Measurements from ENCODE around the gene CHAF1A.

CHAF1A gene

DNA sequence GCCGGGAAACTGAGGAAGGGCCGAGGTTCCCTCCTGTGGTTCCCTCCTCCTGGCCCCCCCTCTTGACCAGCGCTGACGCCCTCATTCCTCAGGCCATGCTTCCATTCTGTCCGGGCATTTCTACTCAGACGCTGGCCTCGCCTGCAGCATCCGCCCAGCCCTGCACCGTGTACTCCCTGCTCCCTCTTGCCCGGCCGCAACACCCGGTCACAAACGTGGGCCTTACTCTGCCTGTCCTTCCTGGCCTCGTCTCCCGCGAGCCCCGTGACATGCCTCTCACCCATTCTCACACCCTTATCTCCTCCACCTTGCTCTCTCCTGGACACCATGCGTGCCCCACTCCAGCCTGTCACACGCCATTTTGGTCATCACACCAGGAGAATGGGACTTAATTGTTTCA lies 80.9 kb downstream of the CHAF1A start:
- Mint-ChIP-seq H3K9me3 (no peaks in the 10 kb centered on the region), H3K27ac (no peak overlapping the region), H3K4me3 (no peak overlapping the region), H3K36me3 (peaks cover 72% of the 10 kb centered on the region), H3K4me1 (peaks cover 5% of the 10 kb centered on the region)
- DNase-seq (ENCODE audit: low spot score in 2 of 2), result no peak
- no peak for ATAC-seq

DNA sequence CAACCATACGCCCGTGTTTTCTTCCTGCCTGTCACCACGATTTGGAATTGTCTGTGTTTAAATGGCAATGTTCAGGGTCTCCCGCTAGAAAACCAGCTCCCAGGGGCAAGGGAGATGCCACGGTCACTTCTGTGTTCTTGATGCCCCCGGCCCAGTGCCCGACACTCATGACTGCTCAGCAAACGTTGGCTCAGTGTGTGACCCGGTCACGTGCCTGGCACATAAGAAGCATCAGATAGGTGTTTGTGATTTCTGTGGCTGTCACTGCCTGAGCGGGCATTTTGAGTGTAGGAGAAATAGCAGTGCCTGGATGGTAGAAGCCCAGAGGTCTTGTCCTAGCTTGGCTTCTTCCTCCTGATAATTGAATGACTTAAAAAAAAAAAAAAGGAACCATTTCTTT lies 85.1 kb downstream of the CHAF1A start:
- H3K9me3 Mint-ChIP-seq, result no peaks in the 10 kb centered on the region
- H3K36me3 Mint-ChIP-seq, result peaks cover 50% of the 10 kb centered on the region
- H3K27ac Mint-ChIP-seq, result no peak overlapping the region
- no peak overlapping the region for H3K4me3 Mint-ChIP-seq
- no peak for ATAC-seq
- H3K4me1 Mint-ChIP-seq, result peaks cover 5% of the 10 kb centered on the region
- no peak for DNase-seq (ENCODE audit: low spot score in 2 of 2)

DNA sequence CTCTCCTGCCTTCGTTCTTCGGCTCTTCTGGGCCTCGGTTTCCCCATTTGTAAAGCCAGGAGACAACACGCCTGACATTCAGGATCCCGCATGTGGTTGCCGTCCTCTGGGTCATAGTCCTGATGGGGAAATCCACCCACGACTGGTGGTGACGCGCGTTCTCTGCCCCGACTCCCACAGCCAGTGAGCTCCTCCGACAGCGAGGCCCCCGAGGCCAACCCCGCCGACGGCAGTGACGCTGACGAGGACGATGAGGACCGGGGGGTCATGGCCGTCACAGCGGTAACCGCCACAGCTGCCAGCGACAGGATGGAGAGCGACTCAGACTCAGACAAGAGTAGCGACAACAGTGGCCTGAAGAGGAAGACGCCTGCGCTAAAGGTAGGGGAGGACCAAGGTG lies 86.1 kb downstream of the CHAF1A start:
- peaks cover 47% of the 10 kb centered on the region for H3K36me3 Mint-ChIP-seq
- H3K4me1 Mint-ChIP-seq, result peaks cover 5% of the 10 kb centered on the region
- no peak for DNase-seq (ENCODE audit: low spot score in 2 of 2)
- H3K27ac Mint-ChIP-seq, result no peak overlapping the region
- no peak overlapping the region for H3K4me3 Mint-ChIP-seq
- no peaks in the 10 kb centered on the region for H3K9me3 Mint-ChIP-seq
- ATAC-seq, result no peak

DNA sequence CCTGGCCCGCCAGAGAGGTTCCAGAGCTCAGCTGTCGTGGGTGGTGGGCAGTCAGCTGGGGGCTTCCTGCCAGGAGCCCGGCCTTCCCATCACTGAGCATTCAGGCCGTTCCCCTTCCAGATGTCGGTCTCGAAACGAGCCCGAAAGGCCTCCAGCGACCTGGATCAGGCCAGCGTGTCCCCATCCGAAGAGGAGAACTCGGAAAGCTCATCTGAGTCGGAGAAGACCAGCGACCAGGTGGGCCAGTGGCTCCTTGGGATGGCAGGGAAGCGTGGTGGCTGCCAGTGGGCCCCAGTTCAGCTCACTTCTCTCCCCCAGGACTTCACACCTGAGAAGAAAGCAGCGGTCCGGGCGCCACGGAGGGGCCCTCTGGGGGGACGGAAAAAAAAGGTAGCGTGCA lies 89.0 kb downstream of the CHAF1A start:
- ATAC-seq (no peak), DNase-seq (ENCODE audit: low spot score in 2 of 2) (no peak)
- H3K27ac Mint-ChIP-seq, result no peak overlapping the region
- no peaks in the 10 kb centered on the region for H3K9me3 Mint-ChIP-seq
- peaks cover 5% of the 10 kb centered on the region for H3K4me1 Mint-ChIP-seq
- H3K36me3 Mint-ChIP-seq, result peaks cover 39% of the 10 kb centered on the region
- no peak overlapping the region for H3K4me3 Mint-ChIP-seq

DNA sequence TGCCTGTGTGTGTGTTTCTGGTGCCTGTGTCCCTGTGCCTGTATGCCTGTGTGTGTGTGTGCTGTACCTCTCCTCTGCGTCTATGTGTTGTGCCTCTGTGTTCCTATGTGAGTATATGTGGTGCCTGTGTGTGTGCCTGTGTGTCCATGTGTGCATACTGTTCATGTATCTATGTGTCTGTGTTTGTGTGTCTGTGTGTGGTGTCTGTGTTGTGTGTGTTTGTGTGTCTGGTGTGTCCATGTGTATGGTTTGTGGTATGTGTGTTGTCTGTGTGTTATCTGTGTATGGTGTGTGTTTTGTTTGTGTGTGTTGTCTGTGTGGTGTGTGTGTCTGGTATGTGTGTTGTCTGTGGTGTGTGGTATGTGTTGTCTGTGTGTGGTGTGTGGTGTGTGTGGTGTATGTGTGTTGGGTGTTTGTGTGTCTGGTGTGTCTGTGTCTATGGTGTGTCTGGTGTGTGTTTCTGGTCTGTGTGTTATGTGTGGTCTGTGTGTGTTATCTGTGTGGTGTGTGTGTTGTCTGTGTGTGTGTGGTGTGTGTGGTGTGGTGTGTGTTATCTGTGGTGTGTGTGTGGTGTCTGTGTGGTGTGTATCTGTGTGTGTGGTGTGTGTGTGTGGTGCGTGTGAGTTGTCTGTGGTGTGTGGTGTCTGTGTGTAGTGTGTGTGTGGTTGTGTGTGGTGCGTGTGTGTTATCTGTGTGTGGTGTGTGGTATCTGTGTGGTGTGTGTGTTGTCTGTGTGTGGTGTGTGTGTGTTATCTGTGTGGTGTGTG lies 90.1 kb downstream of the CHAF1A start:
- Mint-ChIP-seq H3K27ac (no peak overlapping the region), H3K9me3 (no peaks in the 10 kb centered on the region), H3K4me1 (no peaks in the 10 kb centered on the region), H3K4me3 (no peak overlapping the region), H3K36me3 (peaks cover 30% of the 10 kb centered on the region)
- ATAC-seq, result no peak
- DNase-seq (ENCODE audit: low spot score in 2 of 2), result no peak
